PC-3 (cell line): ENCODE results near the gene BTAF1. TPM values are rescaled to one million over a fixed set of nuclear protein-coding genes. Genes with fewer than 3 reads are reported as not detected.

ENCODE experiments used
- ATAC-seq: fragments of 200-7000 bp; cut with Tn5 transposase; 2 replicates; pipeline ENCODE4 v1.9.1; 2020; ENCODE audit warnings: mild to moderate bottlenecking, moderate library complexity
- BruUV-seq: library from RNA; stranded (reverse); fragments of 400-500 nt; replicated peaks from 2 replicates; lab custom pipeline; 2021; lab: Mats Ljungman, UMichigan
- CTCF ChIA-PET: fragments of 300-600 bp; sonication (Branson Sonifier 250); formaldehyde crosslinking; loops from one replicate; lab custom pipeline; 2022; ENCODE audit warnings: antibody characterized with exemption; lab: Charles Lee
- POLR2A ChIA-PET: fragments of 300-600 bp; sonication (Branson Sonifier 250); formaldehyde crosslinking; loops from one replicate; lab custom pipeline; 2022; ENCODE audit warnings: antibody characterized with exemption; ENCODE audit not compliant: unreplicated experiment; lab: Charles Lee
- DNase-seq: peaks from one replicate; pipeline ENCODE4 v3.0.0-alpha.2; 2015
- H2AFZ ChIP-seq: fragments of 300-600 bp; sonication (generic); 2 replicates; pipeline ENCODE4 v1.6.0; 2016; ENCODE audit warnings: antibody characterized with exemption, low read length
- H3F3A ChIP-seq: fragments of 300-600 bp; sonication (generic); one replicate; pipeline ENCODE4 v1.6.0; 2017; ENCODE audit warnings: antibody characterized with exemption, low read length, control low read depth, mild to moderate bottlenecking; ENCODE audit not compliant: unreplicated experiment
- H3K27ac ChIP-seq: fragments of 300-600 bp; sonication (generic); 2 replicates; pipeline ENCODE4 v1.5.1; 2016; ENCODE audit warnings: mild to moderate bottlenecking, low read length
- H3K27me3 ChIP-seq: fragments of 300-600 bp; sonication (generic); 2 replicates; pipeline ENCODE4 v1.6.1; 2016; ENCODE audit warnings: low read length, mixed read lengths
- H3K36me3 ChIP-seq: fragments of 300-600 bp; sonication (generic); 2 replicates; pipeline ENCODE4 v1.6.1; 2016; ENCODE audit warnings: low read depth, mixed run types, low read length, mixed read lengths
- H3K4me1 ChIP-seq: fragments of 300-600 bp; sonication (generic); 2 replicates; pipeline ENCODE4 v1.5.1; 2016; ENCODE audit warnings: low read length; ENCODE audit not compliant: insufficient read depth
- H3K4me2 ChIP-seq: fragments of 300-600 bp; sonication (generic); 2 replicates; pipeline ENCODE4 v1.6.0; 2016; ENCODE audit warnings: low read length
- H3K4me3 ChIP-seq: fragments of 300-600 bp; sonication (generic); 2 replicates; pipeline ENCODE4 v1.5.1; 2016; ENCODE audit warnings: mild to moderate bottlenecking, low read length, mixed read lengths
- H3K79me2 ChIP-seq: fragments of 300-600 bp; sonication (generic); 2 replicates; pipeline ENCODE4 v1.6.1; 2017; ENCODE audit warnings: low read length, mixed read lengths
- H3K9ac ChIP-seq: fragments of 300-600 bp; sonication (generic); 2 replicates; pipeline ENCODE4 v1.6.0; 2016; ENCODE audit warnings: mild to moderate bottlenecking, low read length
- H3K9me2 ChIP-seq: fragments of 300-600 bp; sonication (generic); replicated peaks from 2 replicates; pipeline ENCODE4 v1.6.1; 2016; ENCODE audit warnings: mixed run types, low read length, mixed read lengths
- H3K9me3 ChIP-seq: fragments of 300-600 bp; sonication (generic); 2 replicates; pipeline ENCODE4 v1.6.1; 2016; ENCODE audit warnings: low read length, mixed read lengths
- H4K20me1 ChIP-seq: fragments of 300-600 bp; sonication (generic); 2 replicates; pipeline ENCODE4 v1.6.1; 2016; ENCODE audit warnings: low read length, mixed read lengths
- EZH2 ChIP-seq: fragments of 300-600 bp; sonication (generic); IDR thresholded peaks from one replicate; pipeline ENCODE4 v1.6.1; 2017; ENCODE audit warnings: antibody characterized with exemption, mild to moderate bottlenecking, low read length; ENCODE audit not compliant: unreplicated experiment
- EZH2phosphoT487 ChIP-seq: fragments of 300-600 bp; sonication (generic); IDR thresholded peaks from 2 replicates; pipeline ENCODE4 v1.6.1; 2018; ENCODE audit warnings: mild to moderate bottlenecking, antibody characterized with exemption, low read length, borderline replicate concordance
- intact Hi-C: fragments of 100-400 bp; cut with micrococcal nuclease; formaldehyde crosslinking; loops from 2 replicates; pipeline ENCODE4 v1.9.0; 2023
- total RNA-seq: library from RNA; depleted of rRNA; stranded (reverse); fragments of >200 nt; gene quantifications from 2 replicates; pipeline ENCODE4 v1.2.3, GENCODE V29; 2014
- TF ChIP-seq, protein P1 (sequence below): fragments of 300-600 bp; sonication (generic); conservative IDR thresholded peaks from 2 replicates; pipeline ENCODE4 v1.5.1; 2017; ENCODE audit warnings: antibody characterized with exemption, low read depth, mild to moderate bottlenecking, low read length

The BTAF1 gene
- total RNA-seq, 1 experiment from 2014 or later, result 27.6 TPM

DNA sequence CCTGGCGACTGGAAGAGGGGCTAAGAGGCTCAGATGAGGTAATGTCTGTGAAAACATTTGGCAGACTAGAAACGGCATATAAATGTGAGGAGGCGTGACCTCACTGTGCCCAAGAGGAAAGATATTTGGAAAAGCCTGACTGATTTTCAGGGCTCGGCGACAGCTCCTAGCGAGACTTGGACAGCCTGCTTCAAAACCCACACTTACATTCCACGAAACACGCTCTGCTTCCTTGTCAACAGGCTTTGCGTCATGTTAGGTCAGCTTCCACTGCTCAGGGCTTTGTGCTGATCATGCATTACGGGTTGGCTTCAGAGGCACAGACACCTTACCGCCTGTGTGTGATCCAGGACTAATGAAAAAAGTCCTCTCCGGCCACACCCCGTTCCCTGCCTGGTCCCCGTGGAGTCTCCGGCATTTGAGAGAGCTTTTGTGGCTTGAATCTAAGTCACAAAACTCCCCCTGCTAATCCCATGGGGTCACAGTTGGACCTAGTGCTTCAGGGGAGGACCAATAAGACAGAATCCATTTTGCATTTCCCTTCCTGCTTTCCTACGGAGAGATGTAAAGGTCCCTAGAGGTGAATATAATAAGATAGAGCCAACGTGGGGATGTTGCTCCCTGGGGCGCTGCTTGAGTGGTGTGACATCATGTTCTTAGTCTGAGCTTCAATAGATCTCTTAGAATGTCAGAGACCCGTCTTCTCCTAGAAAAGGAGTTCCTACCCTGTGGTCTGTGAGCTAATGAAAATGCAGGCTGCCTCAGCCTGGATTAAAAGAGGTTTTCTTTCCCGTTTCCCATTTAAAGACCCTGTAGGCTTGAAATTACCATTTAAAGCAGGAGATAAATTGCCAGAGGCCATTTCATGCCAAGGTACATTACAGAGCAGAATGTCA lies 39.8 kb upstream of the BTAF1 start:
- no peak overlapping the region for H2AFZ ChIP-seq
- CTCF ChIA-PET, result no interaction called here
- POLR2A ChIA-PET, result no interaction called here

DNA sequence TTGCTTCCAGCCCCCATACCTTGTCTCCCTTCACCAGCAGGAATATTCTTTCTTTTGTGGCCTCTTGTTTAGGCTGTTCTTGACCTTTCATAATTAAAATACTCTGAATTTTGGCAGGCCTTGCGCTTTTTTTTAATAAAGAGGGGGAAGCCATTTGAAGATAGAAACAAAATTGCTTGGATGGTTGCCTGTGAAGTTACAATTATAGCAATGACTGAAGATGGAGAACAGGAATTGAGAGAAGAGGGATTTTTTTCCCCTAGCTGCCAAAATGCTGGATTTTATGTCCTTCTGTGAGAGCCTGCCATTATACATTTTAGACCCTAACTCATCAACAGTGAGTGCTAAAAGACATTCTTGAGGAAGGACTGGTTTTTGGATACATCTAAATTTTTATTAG lies 39.0 kb upstream of the BTAF1 start:
- no TSS peak for BruUV-seq
- H4K20me1 ChIP-seq, result no peaks in the 10 kb centered on the region
- H3K4me3 ChIP-seq, result no peak overlapping the region
- H3K9ac ChIP-seq, result no peak overlapping the region
- H3K27ac ChIP-seq, result no peak overlapping the region
- no peak overlapping the region for H3K4me2 ChIP-seq
- TF ChIP-seq EZH2phosphoT487 (no peak), EZH2 (no peak)
- TF ChIP-seq, protein P1, sequence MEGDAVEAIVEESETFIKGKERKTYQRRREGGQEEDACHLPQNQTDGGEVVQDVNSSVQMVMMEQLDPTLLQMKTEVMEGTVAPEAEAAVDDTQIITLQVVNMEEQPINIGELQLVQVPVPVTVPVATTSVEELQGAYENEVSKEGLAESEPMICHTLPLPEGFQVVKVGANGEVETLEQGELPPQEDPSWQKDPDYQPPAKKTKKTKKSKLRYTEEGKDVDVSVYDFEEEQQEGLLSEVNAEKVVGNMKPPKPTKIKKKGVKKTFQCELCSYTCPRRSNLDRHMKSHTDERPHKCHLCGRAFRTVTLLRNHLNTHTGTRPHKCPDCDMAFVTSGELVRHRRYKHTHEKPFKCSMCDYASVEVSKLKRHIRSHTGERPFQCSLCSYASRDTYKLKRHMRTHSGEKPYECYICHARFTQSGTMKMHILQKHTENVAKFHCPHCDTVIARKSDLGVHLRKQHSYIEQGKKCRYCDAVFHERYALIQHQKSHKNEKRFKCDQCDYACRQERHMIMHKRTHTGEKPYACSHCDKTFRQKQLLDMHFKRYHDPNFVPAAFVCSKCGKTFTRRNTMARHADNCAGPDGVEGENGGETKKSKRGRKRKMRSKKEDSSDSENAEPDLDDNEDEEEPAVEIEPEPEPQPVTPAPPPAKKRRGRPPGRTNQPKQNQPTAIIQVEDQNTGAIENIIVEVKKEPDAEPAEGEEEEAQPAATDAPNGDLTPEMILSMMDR, result no peak
- H3F3A ChIP-seq, result no peaks in the 10 kb centered on the region
- H3K9me2 ChIP-seq, result no peaks in the 10 kb centered on the region
- no peaks in the 10 kb centered on the region for H3K27me3 ChIP-seq
- peaks cover 8% of the 10 kb centered on the region; the same call in 1 of the 2 replicates for H3K4me1 ChIP-seq
- H3K9me3 ChIP-seq, result no peaks in the 10 kb centered on the region
- no peak for DNase-seq
- intact Hi-C loops, result no loop called here
- POLR2A ChIA-PET, result no interaction called here
- no peaks in the 10 kb centered on the region for H3K36me3 ChIP-seq
- H3K79me2 ChIP-seq, result no peaks in the 10 kb centered on the region
- CTCF ChIA-PET, result no interaction called here
- no peak for ATAC-seq
- H2AFZ ChIP-seq, result no peak overlapping the region

More for the DNA sequence above, 39.8 kb upstream of the BTAF1 start:
- no TSS peak for BruUV-seq
- TF ChIP-seq EZH2phosphoT487 (no peak), EZH2 (no peak)
- TF ChIP-seq, protein P1, result no peak
- no peaks in the 10 kb centered on the region for H3K79me2 ChIP-seq
- H3K27ac ChIP-seq, result no peak overlapping the region
- no peak overlapping the region for H3K9ac ChIP-seq
- H3K4me1 ChIP-seq, result peaks cover 8% of the 10 kb centered on the region; the same call in 1 of the 2 replicates
- DNase-seq, result no peak
- no peaks in the 10 kb centered on the region for H3K27me3 ChIP-seq
- H4K20me1 ChIP-seq, result no peaks in the 10 kb centered on the region
- H3K36me3 ChIP-seq, result no peaks in the 10 kb centered on the region
- ATAC-seq, result no peak
- H3K4me3 ChIP-seq, result no peak overlapping the region
- H3K9me3 ChIP-seq, result no peaks in the 10 kb centered on the region
- intact Hi-C loops, result no loop called here
- H3K9me2 ChIP-seq, result no peaks in the 10 kb centered on the region
- H3K4me2 ChIP-seq, result no peak overlapping the region
- no peaks in the 10 kb centered on the region for H3F3A ChIP-seq
